Anterior cingulate cortex (tissue), 58 donors: ENCODE measurements around the gene DENND1A.

Experiments used
- DNase-seq, 58 donors: peaks; one replicate each; lab custom pipeline; 2025; lab: John Stamatoyannopoulos, UW

The DENND1A gene

DNA sequence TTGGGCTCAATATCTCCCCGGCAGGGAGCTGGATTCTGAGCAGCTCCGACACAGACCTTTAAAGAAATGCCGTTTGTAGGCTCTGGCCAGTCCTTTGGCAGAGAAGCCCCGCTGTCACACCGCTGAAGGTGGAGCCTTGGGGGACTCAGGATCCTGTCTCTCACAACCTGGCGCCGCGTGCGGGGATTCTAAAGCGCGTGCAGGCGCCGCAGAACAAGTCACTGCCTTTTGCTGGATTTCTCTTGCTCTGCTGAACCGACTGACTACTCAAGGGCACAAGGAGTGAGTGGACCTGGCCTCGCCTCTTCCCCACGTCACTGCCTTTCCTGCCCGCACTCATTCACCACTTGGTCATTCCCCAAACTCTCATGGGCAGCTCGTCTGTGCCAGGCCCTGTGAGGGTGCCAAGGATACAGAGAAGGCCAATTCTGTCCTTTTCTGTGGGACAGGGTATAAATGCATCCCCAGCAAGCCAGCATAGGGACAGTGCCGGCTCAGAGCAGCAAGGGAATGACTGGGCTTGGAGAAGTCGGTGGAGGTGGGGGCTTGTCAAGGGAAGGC, 504.6 kb downstream of the DENND1A start:
- peak in 39 of 58 donors; percentile 14 to 84 (median 54) for DNase-seq

DNA sequence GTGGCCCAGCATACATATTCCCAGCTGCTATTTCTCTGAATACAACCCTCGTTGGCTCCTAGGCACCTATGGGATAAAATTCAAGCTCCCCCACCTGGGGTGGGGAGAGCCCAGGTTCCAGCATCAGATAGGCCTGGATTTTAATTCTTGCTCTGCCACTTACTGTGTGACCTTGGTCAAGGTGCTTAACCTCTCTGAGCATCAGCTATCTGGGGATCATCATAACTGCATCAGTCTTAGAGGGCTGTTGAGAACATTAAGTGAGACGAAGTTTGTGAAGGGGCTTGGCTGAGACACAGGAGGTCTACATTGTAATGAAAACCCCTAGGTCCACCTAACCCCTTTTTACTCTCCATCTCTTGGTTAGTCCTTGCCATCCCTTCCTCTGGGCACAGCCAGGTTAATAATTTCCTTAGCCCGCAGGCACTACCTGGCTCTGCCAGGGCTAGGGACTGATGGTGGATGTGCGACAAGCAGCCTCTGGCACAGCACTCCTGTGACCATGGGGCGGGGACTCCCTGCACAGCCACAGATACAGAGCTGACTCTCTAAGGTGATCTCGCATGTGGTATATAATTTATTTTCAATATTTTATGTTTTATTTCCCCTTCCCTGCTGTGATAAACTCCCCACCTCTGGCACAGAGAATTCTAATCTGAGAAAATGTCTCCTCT, 505.2 kb downstream of the DENND1A start:
- no peak for DNase-seq

DNA sequence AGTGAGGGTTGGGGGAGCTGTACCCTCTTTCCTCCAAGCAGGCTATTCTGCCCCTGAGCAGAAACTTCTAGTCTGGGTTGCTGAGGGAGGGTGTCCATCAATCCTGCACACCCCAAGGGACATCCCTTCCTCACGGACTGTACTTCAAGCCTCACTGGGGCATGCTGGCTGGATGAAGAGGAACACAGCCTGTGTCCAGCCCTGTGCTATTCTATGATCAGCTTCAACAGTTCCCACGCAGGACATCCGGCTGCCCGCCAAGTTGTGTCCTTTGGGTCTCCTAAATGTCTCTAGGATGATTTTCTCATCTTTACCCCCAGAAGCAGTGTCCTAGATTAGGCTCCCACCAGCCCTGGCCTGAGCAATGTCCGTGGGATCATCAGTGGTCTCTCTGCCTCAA, 505.8 kb downstream of the DENND1A start:
- DNase-seq, result no peak

DNA sequence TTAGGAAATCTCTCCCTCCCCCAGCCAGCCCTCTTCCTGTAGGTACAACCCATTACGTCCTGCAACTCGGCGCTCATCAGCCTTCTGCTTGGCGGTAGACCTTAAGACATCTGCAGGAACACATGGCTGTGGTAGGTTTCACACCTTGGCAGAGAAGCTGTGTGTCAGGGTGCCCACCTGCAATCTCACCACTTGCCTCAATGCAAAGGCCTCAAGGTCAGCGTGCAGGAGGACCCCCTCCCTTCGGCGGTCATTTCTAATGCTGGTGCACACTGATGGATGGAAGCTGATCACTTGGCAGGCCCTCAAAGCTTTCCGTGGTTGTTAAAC, 506.6 kb downstream of the DENND1A start:
- DNase-seq, result no peak

DNA sequence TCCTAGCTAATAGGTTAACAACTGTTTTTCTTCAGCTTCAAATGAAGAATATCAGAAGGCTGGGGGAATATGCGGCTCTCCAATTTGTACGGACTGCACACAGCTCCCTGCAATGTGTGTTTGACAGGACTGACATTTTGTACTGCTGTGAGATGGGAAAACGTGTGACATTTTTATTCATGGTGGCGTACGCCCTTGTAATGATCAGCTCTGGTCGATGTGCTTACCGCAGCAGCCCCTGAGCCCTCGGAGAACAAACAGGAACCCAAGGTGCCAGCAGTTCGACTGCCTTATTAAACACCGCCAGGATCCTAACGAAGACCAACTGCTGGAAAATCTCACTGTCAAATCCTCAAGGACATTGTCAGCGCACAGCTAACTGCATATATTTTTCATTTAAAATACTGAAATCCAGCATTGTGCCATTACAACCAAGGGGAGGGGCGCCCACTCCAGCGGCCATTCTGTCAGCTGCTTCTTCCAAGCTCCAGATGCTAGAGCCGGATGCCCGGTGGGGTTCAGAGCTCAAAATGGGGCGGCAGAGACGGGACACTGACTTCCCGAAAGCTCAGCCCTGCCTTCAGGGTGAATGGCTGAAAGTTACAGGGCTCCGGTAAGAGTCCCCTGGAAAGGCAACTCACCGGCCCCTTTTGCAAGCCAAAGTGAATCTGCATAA, 507.2 kb downstream of the DENND1A start:
- DNase-seq, result no peak

- DNase-seq, result no peak
Measured at GRCh38 chr9:123421801-123422455, 508.0 kb downstream of the DENND1A start.

- DNase-seq, result no peak
Measured at GRCh38 chr9:123421186-123421585, 508.7 kb downstream of the DENND1A start.

DNA sequence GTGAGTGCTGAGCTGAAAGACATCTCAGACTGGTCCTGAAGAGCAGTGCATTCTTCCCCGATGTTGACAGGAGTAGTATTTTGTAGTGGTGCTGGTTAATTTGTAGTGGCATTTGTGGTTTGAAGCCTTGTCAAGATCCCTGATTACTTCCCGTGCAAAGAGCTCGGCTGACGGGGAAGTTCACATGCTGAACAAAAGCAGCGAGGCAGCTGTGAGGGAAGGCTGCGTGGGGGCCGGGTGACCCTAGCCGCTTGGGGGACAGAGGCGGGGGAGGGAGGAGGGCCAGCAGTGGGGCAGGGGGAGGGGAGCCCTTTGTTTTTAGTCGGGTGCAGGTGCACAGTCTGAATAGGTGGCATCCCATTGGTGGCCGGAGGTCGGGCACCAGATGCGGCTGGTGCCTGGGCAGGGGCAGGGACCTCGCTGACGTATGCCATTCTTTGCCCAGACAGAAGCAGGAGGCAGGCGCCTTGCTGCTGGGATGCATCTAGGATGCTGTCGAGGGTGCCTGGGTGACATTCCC, 509.3 kb downstream of the DENND1A start:
- DNase-seq, result no peak

- DNase-seq, result no peak
Measured at GRCh38 chr9:123419721-123420591, 510.0 kb downstream of the DENND1A start.

- DNase-seq, result no peak
Measured at GRCh38 chr9:123419091-123419490, 510.8 kb downstream of the DENND1A start.

DNA sequence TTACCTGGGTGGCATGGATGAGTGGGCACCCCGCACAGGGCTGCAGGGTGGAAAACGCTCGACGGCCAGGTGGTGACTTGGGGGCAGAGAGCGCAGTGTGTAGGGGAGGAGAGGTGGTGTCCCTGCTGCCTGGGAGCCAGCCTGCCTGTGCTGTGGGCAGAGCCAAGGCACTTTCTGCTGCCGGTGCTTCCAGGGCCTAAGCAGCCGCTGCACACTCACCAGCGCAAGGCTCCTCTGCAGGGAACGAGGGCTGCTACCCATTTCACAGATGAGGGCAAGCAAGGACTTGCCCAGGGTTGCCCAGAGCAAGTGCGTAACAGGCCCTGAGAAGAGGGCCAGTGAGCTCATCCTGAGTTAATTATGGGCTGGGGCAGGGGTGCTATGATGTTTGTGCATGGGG, 511.4 kb downstream of the DENND1A start:
- no peak for DNase-seq

DNA sequence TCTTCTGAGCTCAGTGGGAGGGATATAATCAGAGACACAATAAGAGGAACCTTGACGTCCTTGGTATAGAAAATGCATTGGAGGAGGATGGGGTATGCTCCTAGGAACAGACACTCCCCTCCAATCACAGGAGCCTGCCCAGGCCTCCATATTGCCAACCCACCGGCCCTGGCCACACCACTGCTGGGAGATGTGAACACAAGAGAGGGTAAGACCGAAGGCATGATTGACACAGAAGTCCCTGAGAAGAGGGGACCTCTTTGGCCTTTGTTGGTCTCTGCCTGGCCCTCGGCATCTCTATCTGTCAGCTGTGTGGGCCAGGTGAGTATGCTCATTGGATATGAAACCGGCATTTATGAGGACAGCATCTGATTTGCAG, 511.9 kb downstream of the DENND1A start:
- DNase-seq, result no peak

DNA sequence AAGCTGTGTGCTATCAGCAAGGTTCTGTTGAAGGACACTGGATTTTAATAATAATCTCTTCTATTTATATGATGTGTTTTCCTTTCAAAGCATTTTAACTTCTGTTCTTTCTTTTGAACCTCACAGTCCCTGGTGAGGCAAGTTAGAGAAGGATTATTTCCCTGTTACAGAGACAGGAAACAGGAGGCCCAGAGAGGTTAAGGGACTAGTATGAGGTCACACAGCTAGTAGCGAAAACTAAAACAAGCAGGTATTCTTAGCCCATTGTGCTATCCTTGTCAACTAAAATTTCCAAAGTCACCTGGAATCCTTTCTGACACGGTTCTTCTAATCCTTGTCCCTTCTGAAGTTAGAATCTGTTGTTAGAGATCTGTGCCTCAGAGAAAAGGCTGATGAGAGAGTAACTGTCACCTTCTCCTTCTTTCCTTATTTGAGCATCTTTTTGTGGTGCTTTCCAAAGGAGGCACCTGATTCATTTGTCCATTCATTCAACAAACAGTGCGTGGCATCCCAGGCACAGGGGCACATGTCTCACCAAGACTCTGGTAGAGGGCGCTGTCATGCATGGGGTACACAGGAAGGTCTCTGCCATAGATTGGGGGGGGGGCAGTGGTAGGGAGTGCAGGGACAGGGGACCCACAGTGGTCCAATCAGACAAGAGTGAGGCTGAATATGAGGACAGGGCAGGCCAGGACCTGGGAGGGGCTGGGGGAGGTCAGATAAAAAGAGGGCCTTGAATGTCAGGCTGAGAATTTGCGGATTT, 512.5 kb downstream of the DENND1A start:
- DNase-seq, result no peak

DNA sequence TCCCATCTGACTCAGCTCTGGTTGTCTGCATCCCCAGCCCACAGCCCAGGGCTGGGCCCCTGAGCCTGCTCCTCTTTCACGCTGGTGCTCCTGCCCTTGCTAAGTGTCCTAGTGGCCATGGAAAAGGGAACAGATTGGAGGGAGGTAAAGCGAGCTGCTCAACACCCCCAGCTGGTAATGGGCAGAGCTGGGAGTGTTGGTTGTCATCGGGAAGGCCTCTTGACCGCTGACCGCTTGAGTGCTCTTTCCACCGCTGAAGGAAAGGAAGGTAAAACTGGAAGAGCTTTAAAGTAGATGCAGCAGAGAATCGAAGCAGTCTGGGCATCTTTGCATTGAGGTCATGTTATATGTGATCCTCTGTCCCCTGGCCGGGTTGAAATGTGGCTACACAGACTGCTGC, 513.8 kb downstream of the DENND1A start:
- DNase-seq, result no peak

- DNase-seq, result no peak
Measured at GRCh38 chr9:123414936-123415930, 514.7 kb downstream of the DENND1A start.

- DNase-seq, result peak in 4 of 58 donors; percentile 11 to 26 (median 14)
Measured at GRCh38 chr9:123414204-123414603, 515.7 kb downstream of the DENND1A start.

- no peak for DNase-seq
Measured at GRCh38 chr9:123412171-123412820, 517.6 kb downstream of the DENND1A start.

GRCh38 chr9:123411636-123412035, 518.3 kb downstream of the DENND1A start:
- DNase-seq, result no peak
